GM21367 (cell line): ENCODE data around the gene LARP4B.
A peak's percentile ranks its signal among the peaks of the same experiment; 100 is the strongest.

Experiments used
- ATAC-seq: cut with Tn5 transposase; IDR thresholded peaks from one replicate; pipeline ENCODE4 v1.9.1; 2021; ENCODE audit not compliant: unreplicated experiment

Gene LARP4B

GRCh38 chr10:931326-932318 lies at the start of gene LARP4B:
LARP4B (minus strand) TSS chr10:931705; CDS start chr10:885721, 45,984 bp downstream.
- peak; percentile 86 for ATAC-seq

GRCh38 chr10:980468-981093 lies 49.1 kb upstream of the LARP4B start:
- no peak for ATAC-seq

GRCh38 chr10:978826-979421 lies 47.4 kb upstream of the LARP4B start:
- no peak for ATAC-seq

GRCh38 chr10:976316-976715 lies 44.8 kb upstream of the LARP4B start:
- ATAC-seq, result no peak

GRCh38 chr10:974785-975074 lies 43.2 kb upstream of the LARP4B start:
- no peak for ATAC-seq

- no peak for ATAC-seq
Observed at GRCh38 chr10:974038-974784, 42.7 kb upstream of the LARP4B start.

GRCh38 chr10:972763-973162 lies 41.3 kb upstream of the LARP4B start:
- no peak for ATAC-seq

- no peak for ATAC-seq
Observed at GRCh38 chr10:971613-972012, 40.1 kb upstream of the LARP4B start.

GRCh38 chr10:971150-971542 lies 39.6 kb upstream of the LARP4B start:
- no peak for ATAC-seq

- no peak for ATAC-seq
Observed at GRCh38 chr10:970311-971149, 39.0 kb upstream of the LARP4B start.

GRCh38 chr10:969473-970150 lies 38.1 kb upstream of the LARP4B start:
- ATAC-seq, result no peak

GRCh38 chr10:968546-969199 lies 37.2 kb upstream of the LARP4B start:
- no peak for ATAC-seq

- no peak for ATAC-seq
Observed at GRCh38 chr10:966466-967235, 35.1 kb upstream of the LARP4B start.

GRCh38 chr10:964988-965417 lies 33.5 kb upstream of the LARP4B start:
- no peak for ATAC-seq

GRCh38 chr10:964321-964987 lies 32.9 kb upstream of the LARP4B start:
- no peak for ATAC-seq

- no peak for ATAC-seq
Observed at GRCh38 chr10:963655-964054, 32.1 kb upstream of the LARP4B start.

- ATAC-seq, result no peak
Observed at GRCh38 chr10:963186-963585, 31.7 kb upstream of the LARP4B start.

GRCh38 chr10:962342-962741 lies 30.8 kb upstream of the LARP4B start:
- no peak for ATAC-seq
